ENCODE measurements around the gene ATOX1.

- TF ChIP-seq CTCF (tag by site-specific recombination; IDR thresholded peaks at IDR 0.05) = no peak
- TF ChIP-seq ZNF416 (tag by site-specific recombination; IDR thresholded peaks at IDR 0.05) = no peak
- no peak for TF ChIP-seq ZNF624 (tag by site-specific recombination; IDR thresholded peaks at IDR 0.05)
- TF ChIP-seq ZBTB7A (tag by site-specific recombination; IDR thresholded peaks at IDR 0.05; ENCODE audit: low read depth) = no peak
- TF ChIP-seq ZNF311 (tag by site-specific recombination; IDR thresholded peaks at IDR 0.05; ENCODE audit: borderline replicate concordance) = no peak
- no peak for TF ChIP-seq ZNF777 (tag by site-specific recombination; IDR thresholded peaks at IDR 0.05; ENCODE audit: borderline replicate concordance)
- no peak for TF ChIP-seq ZBTB10 (tag by site-specific recombination; IDR thresholded peaks at IDR 0.05)
- TF ChIP-seq PBX3 (CRISPR knock-in tag; IDR thresholded peaks at IDR 0.05) = no peak
- TF ChIP-seq ZNF792 (tag by site-specific recombination; IDR thresholded peaks at IDR 0.05) = no peak
Measured at GRCh38 chr5:151718646-151719045, 39.8 kb downstream of the ATOX1 start.
